GM19035 (cell line): ENCODE measurements around the gene GPR17.

Experiments
- ATAC-seq: cut with Tn5 transposase; IDR thresholded peaks from one replicate; pipeline ENCODE4 v1.9.1; 2021; ENCODE audit not compliant: unreplicated experiment

The GPR17 gene

DNA sequence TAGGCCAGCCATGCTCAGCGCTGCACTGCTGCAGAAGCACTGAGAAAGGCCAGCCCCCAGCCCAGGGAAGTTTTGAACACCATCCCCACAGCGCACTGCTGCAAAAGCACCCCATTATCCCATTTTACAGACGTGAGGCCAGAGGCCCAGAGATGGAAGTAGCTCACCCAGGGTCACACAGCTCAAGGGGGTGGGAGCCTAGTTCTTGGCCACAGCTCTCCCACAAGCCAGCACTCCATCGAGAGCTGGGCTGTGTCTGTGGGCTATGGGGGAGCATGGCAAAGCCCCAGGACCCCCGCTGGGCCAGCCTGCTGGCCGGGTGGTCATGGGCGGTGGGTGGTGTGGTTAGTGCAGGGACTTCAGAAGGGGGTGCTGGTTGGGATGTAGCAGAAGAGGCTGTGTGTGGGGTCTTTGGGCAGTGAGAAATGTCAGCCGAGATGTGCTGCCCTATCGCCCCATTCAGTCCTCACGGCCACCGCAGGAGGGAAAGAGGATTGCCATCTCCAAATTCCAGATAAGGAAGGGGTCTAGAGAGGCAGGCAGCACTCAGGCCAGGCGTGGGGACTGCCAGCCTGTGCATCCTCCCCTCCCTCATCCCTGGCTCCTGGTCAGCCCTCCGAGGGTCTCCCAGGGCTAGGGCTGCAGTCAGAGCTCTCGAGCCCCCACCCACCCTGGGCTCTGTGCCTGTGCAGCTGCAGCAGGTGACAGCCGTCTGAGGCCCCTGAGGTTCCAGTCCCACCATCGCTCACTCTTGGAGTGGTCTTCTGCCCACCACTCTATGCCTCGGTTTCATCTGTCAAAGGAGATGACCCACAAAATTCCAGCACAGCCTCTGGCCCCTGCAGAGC is 17.0 kb upstream of the GPR17 start:
- no peak for ATAC-seq

DNA sequence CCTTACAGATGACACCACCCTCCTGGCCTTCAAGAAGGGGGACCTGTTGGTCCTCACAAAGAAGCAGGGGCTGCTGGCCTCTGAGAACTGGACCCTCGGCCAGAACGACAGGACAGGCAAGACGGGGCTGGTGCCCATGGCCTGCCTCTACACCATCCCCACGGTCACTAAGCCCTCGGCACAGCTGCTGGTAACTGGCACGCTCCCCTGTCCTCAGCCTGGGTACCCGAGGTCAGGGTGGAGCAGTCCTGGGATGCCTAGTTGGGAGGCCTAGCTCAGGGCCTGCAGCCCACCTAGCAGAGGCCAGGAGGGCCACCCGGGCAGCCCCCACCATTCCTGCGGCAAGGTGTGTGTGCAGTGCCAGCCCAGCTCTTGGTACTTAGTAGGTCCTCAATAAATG is 16.3 kb upstream of the GPR17 start:
- no peak for ATAC-seq

DNA sequence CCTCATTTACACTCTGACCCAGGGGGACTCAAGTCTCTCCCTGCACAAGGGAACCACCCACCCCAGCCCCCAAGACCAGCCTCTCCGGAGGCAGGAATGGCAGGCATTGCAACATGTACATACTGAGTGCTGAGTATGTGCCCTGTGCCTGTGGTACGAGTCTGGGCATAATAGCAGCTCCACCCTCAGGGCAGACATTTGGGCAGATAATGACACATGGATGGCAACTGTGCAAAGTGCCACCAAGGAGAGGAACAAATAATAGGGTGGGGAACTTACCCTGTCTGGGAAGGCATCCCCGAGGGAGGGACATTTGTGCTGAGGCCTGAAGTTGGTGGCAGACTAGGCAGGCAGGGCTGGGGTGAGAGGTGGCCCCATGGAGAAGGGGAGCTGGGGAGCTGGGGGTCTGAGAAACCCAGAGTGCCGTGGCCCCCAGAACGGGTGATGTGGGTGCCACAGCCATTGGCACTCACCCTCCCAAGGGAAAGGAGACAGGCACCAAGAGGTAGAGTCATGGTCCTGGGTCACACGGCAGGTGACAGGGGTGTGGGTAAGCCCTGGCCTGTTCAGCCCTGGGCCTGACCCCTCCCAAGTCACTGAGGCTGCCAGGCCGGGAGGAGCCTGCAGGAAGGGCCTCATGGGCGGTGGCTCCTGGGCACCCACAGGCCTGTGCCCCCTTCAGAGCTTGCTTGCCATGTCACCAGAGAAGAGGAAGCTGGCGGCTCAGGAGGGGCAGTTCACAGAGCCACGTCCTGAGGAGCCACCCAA is 15.7 kb upstream of the GPR17 start:
- ATAC-seq, result no peak

DNA sequence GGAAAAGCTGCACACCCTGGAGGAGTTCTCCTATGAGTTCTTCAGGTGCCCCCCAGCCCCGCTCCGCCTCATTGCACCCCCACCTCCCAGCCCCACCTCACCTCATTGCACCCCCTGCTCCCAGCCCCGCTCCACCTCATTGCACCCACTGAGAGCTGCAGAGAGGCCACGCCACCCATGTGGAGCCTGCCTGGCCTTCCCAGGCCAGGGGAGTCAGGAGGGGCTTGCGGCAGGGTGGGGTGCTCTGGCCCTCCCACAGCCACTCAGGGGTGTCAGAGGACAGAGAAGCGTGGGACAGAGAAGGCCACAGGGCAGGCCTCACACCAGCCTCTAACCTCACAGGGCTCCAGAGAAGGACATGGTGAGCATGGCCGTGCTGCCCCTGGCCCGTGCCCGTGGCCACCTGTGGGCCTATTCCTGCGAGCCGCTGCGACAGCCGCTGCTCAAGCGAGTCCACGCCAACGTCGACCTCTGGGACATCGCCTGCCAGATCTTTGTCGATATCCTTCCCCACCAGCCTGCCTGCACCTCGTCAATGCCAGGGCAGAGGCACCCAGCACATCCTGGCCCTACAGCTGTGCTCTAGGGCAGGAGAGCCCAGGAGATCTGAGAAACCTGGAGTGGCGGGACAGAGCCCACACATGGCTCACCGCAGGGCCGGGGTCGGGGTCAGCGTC is 15.0 kb upstream of the GPR17 start:
- no peak for ATAC-seq

DNA sequence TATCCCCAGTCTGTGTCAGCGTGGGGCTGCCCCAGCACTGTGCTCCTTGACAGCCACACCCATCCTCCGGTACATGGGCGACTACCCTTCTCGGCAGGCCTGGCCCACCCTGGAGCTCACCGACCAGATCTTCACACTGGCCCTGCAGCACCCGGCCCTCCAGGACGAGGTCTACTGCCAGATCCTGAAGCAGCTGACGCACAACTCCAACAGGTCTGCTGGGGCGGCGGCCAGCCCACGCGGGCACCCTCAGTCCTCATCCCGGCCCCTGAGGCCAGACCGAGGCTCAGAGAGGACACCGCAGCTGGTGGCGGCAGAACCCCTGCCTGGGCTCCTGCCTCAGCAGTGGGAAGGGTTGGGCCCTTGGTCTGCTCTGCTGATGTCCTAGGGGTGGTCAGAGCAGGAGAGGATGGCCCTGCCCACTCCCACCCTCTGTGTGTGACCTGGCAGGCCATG is 14.4 kb upstream of the GPR17 start:
- no peak for ATAC-seq

DNA sequence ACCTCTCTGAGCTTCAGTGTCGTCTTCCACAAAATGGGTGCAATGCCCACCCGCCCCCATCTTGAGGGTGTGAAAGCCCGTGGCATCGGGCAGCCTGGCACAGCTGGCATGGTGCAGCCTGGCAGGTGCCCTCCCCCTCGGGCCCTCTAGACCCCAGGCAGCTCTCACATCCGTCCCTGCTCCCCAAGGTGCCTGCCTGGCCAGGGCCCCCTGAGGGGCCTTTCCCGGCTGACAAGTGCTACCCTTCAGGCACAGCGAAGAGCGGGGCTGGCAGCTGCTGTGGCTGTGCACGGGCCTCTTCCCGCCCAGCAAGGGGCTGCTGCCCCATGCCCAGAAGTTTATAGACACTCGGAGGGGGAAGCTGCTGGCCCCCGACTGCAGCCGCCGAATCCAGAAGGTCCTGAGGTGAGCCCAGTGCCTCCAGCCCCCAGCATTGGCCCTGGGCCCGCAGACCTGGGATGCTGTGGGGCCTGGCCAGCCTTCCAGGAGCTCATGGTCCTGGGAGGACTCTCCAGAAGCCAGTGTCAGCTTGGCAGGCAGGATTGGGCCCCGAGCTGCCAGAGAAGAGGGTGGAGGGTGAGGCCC is 13.9 kb upstream of the GPR17 start:
- ATAC-seq, result no peak

DNA sequence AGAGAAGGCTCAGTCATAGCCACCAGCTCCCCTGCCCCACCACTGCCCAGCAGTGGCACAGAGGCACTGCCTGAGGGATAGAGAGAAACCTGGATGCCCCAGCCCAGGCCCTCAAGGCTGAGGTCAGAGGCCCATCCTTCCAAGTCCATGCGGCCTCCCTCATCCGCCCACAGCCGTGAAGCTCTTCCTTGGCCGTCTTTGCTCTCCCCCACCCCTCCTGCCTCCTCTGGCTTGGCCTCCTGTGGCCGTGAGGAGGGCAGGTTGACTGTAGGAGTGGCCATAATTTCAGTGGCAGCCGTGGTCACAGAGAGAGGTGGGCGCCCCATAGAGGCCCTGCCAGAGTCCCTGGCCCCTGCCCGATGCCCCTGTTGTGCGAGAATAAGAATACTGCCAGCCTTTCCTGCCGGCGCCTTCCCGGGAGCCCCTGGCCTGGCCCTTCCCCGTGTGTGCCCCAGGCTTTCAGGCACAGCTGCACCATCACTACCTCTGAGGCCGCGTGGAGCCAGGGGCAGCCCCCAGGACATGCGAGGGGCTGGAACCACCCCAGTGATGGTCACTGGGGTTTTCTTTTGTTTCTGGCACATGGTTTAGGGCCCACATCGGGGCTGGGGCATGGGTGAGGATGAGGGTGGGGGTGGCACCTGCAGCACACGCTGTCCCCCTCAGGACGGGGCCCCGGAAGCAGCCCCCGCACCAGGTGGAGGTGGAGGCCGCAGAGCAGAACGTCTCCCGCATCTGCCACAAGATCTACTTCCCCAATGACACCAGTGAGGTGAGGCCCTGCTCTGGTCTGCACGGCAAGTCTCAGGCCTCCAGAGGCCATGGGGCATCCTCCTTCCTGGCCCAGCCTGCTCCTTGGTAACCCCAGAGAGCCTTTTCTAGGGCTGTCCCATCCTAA is 13.1 kb upstream of the GPR17 start:
- no peak for ATAC-seq

DNA sequence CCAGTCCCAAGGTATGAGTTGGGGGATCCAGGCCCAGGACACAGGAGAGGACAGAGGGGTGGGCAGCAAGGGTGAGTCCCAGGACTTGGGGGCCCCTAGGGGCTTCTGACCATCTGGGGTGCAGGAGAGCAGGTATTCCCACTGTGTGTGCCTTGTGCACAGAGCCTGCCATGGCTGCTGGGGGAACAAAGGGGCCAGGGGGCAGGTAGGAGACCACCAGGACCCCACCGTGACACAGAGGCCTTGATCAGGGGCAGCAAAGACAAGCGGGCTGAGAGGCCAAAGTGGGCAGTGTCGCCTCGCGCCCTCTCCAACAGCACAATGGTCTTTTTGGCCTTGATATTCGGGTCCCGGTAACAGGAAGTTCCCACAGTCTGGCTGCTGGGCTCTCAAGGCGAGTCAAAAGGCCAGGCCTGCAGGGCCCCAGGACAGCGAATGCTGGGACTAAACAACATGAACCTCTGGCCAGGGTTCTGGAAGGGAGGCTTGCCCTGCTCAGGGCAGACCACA is 12.3 kb upstream of the GPR17 start:
- no peak for ATAC-seq

DNA sequence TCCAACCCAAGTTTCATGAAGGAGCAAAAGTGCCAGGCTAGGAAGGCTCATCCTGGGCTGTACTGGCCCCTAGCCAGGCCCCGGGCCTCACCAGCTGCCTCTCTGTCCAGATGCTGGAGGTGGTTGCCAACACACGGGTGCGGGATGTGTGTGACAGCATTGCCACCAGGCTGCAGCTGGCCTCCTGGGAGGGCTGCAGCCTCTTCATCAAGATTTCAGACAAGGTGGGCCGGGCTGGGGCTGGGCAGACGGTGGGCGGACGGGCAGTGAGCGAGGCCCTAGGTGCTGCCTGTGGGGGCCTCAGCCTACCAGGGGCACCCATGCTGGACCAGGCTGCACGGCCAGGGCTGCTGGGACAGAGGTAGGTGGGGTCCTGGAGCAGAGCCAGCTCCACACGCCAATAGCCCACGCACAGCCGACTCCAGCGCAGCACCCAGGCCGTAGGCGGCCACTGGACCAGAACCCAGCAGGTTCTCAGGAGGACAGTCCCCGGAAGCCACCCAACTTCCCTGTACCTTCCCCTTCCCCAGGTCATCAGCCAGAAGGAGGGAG is 11.8 kb upstream of the GPR17 start:
- ATAC-seq, result no peak

DNA sequence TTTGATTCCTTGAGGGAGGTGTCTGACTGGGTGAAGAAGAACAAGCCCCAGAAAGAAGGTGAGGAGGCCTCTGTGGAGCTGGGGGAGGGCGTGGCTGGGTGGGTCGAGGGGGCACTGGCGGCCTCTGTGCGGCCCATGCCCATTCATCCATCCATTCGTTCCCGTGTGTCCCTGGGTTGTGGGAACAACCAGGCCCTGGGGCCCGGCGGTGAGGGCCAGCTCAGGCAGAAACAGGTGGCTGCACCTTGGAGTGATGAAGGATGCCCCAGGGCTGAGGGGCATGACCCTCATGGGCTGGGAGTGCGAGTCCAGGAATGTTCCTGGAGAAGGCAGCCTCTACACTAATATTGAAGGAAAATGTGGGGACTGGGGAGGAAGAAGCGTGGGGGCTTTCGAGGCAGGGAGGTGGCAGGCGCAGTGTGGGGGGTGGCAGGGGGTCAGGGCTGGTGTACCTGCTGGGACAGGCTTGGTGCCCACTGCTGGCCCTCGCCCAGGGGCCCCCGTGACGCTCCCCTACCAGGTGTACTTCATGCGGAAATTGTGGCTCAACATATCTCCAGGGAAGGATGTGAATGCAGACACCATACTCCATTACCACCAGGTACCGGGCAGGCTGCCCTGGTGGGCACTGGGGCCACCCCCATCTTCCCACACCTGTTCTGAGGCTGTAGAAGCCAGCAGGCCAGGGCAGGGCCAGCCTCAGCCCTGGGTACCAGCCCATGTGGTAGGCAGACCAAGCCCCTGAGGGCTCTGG is 11.2 kb upstream of the GPR17 start:
- no peak for ATAC-seq

DNA sequence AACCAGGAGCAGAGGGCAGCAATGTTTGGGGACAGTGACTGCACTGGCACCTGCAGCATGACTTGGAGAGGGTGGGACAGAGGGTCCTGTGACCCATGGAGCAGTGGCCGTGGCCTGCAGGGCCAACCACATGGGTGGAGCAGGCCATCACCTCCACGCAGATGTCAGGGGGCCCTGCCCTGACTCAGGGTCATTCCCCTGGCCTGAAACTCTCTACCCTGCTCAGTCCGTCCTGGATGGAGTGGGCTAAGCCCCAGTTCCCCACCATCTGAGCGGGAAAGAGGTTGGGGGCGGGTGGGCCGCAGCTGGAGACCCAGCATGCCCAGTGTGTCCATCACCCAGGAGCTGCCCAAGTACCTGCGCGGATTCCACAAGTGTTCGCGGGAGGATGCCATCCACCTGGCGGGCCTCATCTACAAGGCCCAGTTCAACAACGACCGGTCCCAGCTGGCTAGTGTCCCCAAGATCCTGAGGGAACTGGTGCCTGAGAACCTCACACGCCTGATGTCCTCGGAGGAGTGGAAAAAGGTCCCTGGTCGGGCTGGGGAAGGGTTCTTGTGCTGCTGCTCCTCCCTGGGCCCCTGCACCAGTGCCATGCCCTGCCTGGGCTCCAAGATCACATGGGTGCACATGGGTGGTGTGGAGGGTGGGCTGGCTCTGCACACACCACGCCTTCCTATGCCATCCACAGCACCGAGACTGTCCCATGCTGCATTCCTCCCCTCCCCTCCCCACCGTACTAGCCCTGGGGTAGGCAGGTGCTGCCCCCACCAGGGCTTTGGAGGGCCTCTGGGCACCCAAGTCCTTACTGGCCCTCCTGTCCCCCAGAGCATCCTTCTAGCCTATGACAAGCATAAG is 10.3 kb upstream of the GPR17 start:
- no peak for ATAC-seq

DNA sequence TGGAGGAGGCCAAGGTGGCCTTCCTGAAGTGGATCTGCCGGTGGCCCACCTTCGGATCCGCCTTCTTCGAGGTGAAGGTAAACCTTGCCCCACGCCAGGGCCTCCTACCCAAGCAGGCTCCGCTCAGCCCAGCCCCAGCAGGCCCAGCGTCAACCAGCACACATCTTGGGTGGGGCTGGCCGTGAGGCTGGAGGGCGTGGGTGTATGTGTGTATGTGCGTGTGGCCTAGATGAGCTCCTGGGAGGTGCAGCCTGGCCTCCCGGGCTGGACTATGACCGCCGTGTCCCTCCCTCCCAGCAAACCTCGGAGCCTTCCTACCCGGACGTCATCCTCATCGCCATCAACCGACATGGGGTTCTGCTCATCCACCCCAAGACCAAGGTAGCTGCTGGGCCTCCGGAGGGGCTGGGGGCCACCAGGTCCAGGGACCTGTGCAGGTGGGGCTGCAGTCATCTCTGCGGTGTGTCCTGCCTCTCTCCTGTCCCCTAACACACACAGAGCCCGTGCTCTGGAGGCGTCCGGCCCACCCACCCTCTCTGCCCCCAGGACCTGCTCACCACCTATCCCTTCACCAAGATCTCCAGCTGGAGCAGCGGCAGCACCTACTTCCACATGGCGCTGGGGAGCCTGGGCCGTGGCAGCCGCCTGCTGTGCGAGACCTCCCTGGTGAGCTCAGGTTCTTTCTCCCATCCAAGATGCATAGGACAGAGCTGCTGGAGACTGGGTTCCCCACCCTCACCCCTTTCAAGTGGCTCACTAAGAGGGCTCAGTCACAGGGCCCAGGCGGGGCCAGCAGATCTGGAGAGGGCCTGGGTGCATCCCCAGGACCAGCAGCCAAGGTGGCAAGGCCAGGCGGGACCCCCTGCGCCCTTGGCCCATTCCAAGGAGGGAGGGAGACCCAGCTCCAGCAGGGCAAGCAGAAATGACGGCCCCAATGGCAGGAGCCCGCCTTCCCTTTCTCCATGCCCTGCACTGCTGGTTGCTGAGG is 9.4 kb upstream of the GPR17 start:
- no peak for ATAC-seq

DNA sequence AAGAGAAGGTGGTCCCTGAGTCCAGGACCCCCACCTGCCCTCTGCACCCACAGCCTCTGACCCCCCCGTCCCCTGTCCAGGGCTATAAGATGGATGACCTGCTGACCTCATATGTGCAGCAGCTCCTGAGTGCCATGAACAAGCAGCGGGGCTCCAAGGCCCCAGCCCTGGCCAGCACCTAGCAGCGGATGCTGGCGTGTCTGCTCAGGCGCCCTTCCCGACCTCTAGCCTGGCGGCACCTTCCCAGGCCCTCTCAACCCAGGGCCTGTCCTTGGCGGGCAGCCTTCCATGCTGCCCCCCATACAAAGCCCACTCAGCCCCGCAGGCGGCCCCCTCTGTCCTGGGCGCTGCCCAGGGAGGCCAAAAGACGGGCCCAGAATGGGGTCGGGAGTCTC is 8.7 kb upstream of the GPR17 start:
- no peak for ATAC-seq

DNA sequence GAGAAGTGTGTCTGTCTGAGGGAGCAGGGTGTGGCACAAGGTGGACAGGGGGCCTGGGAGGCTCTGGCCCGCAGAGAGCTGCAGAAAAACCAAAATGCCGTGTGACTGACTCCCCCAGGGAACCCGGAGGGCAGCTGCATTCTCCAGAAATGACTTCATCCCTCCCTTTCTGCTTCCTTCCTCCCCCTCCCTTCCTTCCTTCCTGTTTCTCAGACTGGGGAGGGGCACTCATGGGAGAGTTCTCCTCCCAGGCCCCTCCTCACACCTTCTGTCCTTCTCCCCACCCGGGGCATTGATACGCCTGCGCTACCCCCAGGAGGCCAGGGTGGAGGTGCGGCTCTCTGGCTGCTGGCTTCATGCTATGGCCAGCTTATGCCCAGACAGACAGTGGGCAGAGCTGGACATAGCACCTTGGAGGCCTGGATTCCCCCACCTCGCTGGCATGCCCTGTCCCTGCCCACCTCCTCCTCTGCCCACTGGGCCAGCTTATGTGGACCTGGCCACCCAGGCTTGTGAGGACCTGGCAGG is 8.2 kb upstream of the GPR17 start:
- ATAC-seq, result no peak

DNA sequence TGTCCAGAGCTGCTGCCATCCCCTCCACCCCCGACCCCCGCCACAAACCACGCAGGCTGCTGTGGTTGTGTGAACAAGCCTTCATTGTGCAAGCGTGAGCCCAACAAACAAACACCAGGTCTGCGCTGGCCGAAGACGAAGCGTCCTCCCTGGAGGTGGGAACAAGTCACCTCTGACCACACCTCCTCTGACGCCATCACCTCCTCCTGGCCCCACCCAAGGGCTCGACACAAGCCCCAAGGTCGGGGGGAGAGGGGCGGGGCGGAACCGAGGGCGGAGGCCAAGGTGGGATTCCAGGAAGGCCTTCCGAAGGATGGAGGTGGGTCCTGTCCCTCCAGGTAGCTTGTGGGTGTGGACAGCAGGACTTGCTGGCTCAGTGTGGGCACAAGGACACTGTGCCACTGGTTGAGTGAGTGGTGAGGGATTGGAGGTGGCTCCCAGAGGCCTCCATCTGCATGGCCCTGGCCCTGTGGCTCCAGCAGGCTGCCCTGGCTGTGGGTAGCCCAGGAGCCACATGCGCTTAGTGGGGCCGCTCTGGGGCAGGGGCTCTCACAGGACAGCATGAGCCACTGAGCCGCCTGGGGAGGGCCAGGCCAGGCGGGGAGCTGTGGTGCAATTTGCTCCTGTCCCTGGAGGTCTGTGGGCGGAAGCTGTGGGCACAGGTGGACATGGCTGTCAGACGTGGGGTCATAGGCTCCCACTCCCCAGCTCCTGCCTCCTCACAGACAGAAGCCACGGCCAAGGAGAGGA is 7.4 kb upstream of the GPR17 start:
- no peak for ATAC-seq

DNA sequence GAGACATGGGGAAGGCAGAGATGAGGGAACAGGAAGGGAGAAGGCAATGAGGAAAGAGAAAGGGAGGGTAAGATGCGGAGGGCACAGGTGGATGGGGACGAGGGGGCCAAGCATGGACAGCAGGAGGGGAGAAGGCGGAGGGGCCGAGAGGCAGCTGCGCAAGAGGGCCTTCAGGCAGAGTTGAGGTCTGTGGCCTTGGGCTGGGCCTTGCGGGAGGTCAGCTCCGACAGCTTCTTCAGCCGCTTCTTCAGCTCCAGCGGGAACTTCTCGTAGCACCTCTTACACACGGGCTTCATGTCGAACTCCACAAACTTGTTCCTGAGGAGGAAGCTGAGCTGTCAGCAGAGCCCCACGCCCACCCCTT is 6.9 kb upstream of the GPR17 start:
- no peak for ATAC-seq
